ENCODE measurements around the gene CLCN7.

The CLCN7 gene

DNA sequence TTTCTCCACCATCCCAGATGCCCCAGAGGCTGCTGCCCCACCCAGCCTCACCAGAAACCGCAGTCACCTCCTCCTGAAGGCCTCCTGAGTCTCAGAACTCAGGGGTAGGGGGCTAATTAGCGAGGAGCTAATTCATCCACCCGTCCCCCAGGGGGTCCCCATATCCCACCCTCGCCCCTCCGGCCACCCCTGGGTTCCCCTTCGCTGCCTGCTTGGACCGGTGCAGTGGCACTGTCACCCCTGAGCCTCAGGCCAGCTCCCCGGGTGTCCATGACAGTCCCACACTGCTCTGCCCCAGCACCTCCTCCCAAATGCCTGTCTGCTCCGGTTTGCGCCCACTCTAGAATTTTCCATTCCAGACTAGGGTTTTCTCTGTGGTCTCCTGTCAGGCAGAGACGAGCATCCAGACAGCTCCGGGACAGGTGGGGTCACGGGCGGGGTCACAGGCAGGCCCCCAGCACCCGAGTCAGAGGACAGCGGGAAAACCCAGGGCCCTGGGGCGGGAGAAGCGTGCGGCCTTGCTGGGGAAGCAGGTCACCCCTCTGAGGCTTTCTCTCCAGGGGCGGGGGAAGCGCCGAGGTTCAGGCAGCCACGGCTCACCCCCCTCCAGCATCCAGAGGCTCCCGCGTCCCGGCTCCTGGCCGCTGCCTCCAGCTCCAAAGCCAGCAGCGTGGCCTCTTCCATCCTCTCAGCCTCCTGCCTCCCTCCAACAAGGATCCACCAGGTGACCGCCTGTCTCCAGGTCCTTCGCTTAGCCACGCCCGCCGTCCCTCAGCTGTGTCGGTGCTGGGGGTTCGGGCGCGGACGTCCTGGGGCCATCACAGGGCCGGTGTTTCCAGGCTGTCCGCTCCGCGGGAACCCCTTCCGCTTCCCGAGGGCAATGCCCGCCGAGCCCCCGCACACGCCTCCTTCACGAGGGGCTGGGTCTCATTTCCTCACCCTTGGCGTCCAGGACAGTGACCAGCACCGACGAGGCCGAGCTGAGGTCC lies 47.1 kb downstream of the CLCN7 start:
- no peak for DNase-seq

DNA sequence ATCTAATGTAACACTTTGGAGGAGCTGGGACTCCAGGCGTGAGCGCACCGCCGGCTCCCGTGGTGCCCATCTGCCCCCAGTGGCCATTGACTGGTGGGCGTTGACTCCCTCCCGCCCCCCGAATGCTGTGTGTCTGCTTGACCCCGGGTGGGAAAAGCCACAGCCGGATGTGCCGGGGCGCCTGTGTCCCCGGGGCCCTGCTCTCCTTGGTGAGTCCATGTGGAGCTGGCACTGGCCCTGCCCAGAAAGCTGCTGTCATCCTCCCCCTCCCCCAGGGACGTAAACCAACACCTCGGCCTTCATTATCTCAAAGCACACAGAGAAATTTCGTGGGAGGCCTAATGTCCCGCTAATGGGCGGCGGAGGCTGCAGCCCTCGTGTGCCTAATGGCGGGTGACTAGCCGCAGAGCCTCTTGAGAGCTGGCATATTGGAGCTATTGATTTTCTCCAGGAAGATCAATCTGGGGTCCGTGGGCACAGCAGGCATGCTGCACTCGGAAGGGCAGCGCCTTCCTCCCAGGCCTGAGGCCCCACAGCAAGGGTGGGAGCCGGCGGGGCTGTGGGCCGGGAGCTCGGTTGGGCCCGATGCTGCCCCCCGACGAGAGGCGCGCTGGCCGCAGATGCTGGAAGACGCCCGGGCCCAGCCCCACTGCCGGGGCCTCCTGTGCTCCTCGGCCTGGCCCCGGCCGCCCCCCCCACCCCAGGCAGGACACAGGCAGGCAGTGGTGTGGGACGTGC lies 47.9 kb downstream of the CLCN7 start:
- DNase-seq = no peak

DNA sequence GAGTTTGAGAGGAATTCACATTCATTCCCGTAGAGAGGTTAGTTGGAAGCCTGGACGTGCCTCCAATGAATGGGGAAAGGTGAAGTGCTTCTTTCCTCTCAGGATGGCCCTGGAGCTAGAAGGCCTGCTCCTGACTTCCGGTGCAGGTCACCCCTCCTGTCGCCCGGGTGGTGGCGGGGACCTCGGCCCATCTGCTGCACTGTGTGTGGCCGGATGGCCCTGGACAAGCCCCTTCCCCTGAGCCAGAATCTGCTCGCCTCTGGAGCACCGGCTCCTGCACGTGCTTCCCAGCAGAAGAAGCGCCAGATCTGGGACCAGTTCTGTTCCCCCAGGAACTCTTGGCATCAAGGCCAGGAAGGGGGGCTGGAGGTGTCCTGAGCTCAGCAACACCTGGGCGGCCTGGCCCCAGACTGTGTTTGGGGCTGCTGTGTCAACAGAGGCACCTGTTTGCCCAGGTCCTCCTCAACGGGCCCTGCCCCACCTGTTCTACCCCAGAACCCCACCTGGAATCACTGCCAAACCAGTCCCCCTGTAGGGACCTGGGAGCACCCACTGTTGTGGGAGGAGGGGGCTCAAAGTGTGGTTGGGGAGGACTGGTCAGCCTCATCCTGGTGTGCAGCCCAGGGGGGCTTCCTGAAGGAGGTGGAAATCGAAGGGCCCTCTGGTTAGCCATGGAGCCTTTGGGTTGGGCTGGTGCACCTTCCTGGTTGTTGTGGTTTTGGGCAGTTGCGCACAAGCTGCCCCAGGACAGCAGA lies 49.0 kb downstream of the CLCN7 start:
- no peak for DNase-seq

DNA sequence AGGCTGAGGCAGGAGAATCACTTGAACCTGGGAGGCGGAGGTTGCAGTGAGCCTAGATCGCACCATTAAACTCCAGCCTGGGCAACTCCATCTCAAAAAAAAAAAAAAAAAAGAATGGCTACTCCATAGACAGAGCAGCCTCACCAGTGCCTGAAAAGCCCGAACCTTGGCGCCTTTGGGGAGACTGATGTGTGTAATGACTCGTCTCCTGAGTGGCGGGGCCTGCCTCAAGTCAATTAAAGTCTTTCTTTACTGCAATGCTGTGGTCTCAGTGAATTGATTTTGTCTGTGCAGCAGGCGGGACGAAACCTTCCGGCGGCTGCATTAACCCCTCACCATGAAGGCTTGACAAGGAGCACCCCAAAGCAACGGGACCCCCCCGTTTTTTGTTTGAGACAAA lies 50.8 kb downstream of the CLCN7 start:
- no peak for DNase-seq

DNA sequence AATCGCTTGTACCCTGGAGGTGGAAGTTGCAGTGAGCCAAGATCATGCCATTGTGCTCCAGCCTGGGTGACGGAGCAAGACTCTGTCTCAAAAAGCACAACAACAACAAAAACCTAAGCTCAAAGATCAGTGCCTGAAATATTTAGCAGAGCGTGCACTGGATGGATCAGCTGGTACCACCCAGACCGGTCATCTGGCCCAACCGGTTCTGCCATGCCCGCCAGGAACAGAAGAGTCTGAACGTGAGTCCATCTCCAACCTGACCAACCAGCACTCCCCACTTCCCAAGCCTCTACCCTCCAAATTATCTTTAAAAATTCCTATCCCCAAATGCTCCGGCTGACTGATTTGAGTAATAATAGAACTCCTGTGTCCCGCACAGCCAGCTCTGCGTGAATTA lies 52.8 kb downstream of the CLCN7 start:
- no peak for DNase-seq

GRCh38 chr16:1420111-1420539 lies 54.7 kb downstream of the CLCN7 start:
- DNase-seq = no peak

DNA sequence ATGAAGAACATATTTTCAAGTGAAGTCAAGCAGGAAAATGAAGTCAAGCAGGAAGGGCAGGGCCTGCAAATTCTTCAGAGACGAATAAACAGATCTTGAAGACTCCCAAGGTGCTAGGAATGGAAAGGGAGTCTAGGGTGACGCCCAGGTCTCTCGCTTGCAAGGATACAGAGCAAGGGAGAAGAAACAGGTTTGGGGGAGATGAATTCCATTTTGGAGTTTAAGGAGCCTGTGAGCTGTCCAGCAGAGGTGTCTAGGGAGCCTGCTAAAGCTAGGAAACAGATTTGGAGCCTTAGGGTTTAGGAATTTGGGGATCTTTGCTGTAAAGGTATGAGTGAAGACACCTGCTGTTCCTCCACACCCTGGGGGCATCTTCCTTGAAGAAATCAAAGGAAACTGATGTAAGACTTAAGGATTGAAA lies 58.3 kb downstream of the CLCN7 start:
- DNase-seq = no peak

- no peak for DNase-seq
Observed at GRCh38 chr16:1414532-1415260, 60.1 kb downstream of the CLCN7 start, which contains the start of gene UNKL. UNKL (minus strand) TSS chr16:1414704; CDS start chr16:1414691, 13 bp downstream.

DNA sequence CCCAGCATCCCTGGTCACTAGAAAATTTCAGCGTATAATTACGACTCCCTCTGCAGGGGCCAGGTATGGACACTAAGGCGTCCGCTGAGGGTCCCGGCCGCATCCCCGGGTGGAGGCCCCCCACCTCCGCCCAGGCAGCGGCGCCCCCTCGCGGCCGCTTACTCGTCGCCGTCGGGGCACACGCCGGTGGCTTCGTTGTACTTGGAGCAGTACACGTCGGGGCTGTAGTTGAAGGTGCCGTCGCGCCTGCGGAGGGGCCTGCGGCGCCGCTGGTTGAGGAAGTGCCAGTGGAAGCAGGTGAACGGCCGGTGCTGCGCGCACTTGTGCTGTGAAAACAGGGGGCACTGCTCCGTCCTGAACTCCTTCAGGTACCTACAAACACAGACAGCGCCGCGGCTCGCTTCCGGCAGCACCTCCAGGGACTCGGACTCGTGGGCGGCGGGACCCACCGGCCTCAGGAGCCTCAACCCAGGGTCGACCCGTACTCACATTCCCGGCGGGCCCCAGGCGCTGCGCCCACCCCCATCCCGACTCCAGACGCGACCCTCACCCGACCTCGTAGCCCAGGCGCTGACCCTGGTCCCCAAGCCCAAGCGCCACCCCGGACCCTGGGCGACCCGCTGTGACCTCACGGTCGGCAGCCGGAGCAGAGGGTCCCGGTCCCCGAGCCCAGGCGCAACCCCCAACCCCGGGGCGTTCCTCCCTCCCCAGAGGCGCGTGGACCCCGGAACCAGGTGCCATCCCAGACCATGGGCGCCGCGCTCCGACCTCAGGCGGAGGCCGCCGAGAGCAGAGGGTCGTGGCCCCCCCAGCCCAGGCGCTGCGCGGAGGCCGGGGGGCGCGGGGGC lies 60.9 kb downstream of the CLCN7 start:
- DNase-seq = no peak

DNA sequence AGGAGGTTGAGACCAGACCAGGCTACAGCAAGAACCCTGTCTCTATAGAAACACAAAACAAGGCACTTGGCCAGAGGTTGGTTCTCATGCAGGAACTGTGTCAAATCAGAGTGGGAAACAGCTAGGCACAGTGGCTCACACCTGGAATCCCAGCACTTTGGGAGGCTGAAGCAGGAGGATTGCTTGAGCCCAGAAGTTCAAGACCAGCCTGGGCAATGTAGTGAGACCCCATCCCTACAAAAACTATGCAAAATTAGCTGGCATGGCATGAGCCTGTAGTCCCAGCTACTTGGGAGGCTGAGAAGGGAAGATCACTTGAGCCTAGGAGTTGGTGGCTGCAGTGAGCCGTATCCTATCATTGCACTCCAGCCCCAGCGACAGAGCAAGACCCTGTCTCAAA lies 62.0 kb downstream of the CLCN7 start:
- no peak for DNase-seq

DNA sequence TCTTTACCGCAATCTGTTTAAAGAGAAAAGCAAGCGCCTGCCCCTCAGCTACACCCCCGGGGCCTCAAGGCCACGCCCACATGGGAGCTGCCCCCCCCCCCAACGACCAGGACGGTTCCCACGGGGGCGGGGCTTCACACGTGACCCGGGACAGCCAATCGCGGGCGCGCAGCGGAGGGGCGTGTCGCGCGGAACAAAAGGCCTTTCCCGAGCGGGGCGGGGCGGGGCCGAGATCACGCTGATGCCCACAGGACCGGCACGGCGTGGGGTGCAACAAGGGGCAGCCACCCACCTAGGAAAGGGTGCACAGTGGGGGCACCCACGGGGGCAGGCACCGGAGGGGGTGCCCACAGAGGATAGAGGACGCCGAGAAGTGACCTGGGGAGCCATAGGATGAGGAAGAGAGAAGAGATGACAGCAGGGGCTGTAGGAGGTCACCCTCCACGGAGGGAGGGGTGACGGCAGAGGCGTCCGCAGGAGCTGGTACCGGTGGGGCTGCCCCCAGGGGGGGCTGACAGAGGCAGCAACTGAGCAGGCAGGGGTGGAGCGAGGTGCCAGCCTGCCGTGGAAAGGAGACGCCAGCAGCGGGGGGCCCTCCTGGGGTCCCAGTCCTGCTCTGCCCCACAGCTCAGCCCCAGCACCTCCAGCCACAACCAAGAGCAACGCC lies 66.5 kb downstream of the CLCN7 start:
- no peak for DNase-seq

DNA sequence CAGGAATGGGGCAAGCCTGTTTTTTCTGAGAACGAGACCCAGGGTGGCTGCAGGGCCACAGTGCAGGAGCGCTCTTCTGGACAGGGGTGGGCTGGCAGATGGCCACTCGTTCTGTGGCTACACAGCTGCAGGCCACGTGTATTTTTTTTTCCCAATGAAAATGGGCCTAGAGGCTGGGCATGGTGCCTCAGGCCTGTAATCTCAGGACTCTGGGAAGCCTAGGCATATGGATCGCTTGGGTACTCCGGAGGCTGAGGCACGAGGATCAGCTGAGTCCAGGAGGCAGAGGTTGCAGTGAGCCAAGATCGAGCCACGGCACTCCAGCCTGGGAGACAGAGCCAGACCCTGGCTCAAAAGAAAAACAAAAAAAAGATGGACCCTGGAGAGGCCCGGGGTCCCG lies 67.1 kb downstream of the CLCN7 start:
- DNase-seq = no peak

GRCh38 chr16:1403733-1404132 lies 71.1 kb downstream of the CLCN7 start:
- DNase-seq = no peak

DNA sequence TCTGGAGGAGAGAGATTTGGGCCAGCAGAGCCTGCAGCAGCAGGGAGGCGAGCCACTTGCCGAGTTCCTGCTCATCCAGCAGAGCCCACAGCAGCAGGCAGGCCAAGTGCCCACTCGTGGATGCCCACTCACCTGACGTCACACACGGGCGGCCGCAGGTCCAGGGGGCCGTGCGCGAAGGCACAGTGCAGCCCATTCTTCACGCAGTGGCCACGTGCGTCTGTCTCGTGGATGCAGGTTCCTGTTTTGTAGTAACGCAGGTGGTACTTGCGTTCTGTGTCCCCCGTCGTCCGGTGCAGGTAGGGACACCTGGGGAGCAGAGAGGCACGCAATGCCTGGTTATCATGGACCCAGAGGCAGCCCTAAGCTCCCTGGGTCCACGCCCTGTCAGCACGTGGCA lies 71.8 kb downstream of the CLCN7 start:
- DNase-seq = no peak

- DNase-seq = no peak
Observed at GRCh38 chr16:1401758-1402154, 73.1 kb downstream of the CLCN7 start.

- DNase-seq = no peak
Observed at GRCh38 chr16:1401061-1401757, 73.6 kb downstream of the CLCN7 start.

- no peak for DNase-seq
Observed at GRCh38 chr16:1398826-1399581, 75.8 kb downstream of the CLCN7 start.

DNA sequence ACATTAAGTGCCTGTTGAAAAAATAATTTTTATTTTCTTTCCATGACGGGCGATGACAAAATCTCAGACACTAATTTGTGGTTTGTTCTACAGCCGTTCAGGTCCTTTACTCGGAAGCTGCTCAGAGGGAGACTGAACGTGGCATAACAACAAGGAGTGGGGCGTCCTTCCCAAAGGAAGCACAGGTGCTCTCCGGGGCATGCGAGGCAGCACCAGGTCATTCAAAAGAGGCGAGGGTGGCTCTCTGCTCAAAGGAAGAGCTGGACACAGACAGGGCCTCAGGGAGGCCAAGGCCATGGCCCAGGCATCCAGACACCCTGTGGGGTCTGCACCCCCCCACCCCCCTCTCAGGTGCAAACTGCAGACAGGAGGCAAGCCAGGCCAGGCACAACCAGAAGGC lies 76.5 kb downstream of the CLCN7 start:
- DNase-seq = no peak

DNA sequence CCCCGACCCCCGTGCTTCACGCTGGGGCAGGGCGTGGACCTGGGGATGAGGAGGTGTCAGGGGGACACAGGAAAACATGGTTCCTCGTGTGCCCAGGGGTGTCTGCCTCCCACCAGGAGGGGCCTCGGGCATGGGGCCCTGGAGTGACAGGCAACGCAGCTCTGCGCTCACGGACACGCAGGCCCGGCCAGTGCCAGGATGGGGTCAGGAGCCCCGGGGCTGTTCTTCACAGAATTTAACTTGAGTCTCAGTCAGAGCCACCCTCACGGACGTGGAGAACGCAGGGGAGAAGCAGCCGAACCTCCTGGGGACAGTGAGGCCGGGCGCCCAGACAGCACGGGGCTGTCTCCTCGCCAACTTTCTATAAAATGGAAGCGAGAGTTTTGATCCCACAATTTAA lies 77.0 kb downstream of the CLCN7 start:
- DNase-seq = no peak
